Kidney epithelial cell (primary cell): ENCODE data around the gene KLF1. TPM values are rescaled to one million over a fixed set of nuclear protein-coding genes. Genes with fewer than 3 reads are reported as not detected.
A peak's percentile ranks its signal among the peaks of the same experiment; 100 is the strongest.

Experiments
- DNase-seq: peaks from one replicate; pipeline ENCODE4 v3.0.0-alpha.2; 2010; ENCODE audit warnings: low read depth
- H3K27me3 ChIP-seq: 2 replicates; pipeline ENCODE4 v1.6.0; 2011; ENCODE audit warnings: low read length; ENCODE audit not compliant: control insufficient read depth, insufficient read depth
- H3K36me3 ChIP-seq: 2 replicates; pipeline ENCODE4 v1.5.1; 2011; ENCODE audit warnings: low read length; ENCODE audit not compliant: control insufficient read depth, insufficient read depth
- H3K4me3 ChIP-seq: 2 replicates; pipeline ENCODE4 v1.5.1; 2011; ENCODE audit warnings: low read depth, mild to moderate bottlenecking, control low read depth, low read length
- CTCF ChIP-seq: IDR thresholded peaks from 2 replicates; pipeline ENCODE4 v1.5.1; 2011; ENCODE audit warnings: mild to moderate bottlenecking, moderate library complexity, low read length, control low read depth, inconsistent platforms; ENCODE audit not compliant: insufficient read depth, poor library complexity, severe bottlenecking
- total RNA-seq: library from RNA; depleted of rRNA; stranded (reverse); fragments of >200 nt; gene quantifications from 2 replicates; pipeline ENCODE4 v1.2.3, GENCODE V29; 2015

KLF1 gene
- total RNA-seq, 1 donor from 2014 or later, result not detected

GRCh38 chr19:12886651-12886968 is 391 bp downstream of the KLF1 start:
- no peak for DNase-seq
- H3K27me3 ChIP-seq, result peaks cover 35% of the 10 kb centered on the region
- H3K4me3 ChIP-seq, result no peak overlapping the region
- no peaks in the 10 kb centered on the region for H3K36me3 ChIP-seq
- no peak for TF ChIP-seq CTCF

GRCh38 chr19:12885749-12886650 is 1.0 kb downstream of the KLF1 start:
- Histone ChIP-seq H3K27me3 (peaks cover 35% of the 10 kb centered on the region), H3K4me3 (no peak overlapping the region)
- TF ChIP-seq CTCF, result no peak

GRCh38 chr19:12884926-12885748 is 1.9 kb downstream of the KLF1 start:
- no peak for DNase-seq
- Histone ChIP-seq H3K36me3 (no peaks in the 10 kb centered on the region), H3K4me3 (no peak overlapping the region), H3K27me3 (peaks cover 35% of the 10 kb centered on the region)
- peak; percentile 46 for TF ChIP-seq CTCF

More at GRCh38 chr19:12885749-12886650, 1.0 kb downstream of the KLF1 start:
- no peaks in the 10 kb centered on the region for H3K36me3 ChIP-seq
- no peak for DNase-seq

- no peak for DNase-seq
- peaks cover 35% of the 10 kb centered on the region for H3K27me3 ChIP-seq
- no peak overlapping the region for H3K4me3 ChIP-seq
- TF ChIP-seq CTCF, result no peak
- no peaks in the 10 kb centered on the region for H3K36me3 ChIP-seq
Measured at GRCh38 chr19:12884627-12884925, 2.4 kb downstream of the KLF1 start.

GRCh38 chr19:12884202-12884601 is 2.8 kb downstream of the KLF1 start:
- Histone ChIP-seq H3K4me3 (no peak overlapping the region), H3K36me3 (no peaks in the 10 kb centered on the region), H3K27me3 (peaks cover 35% of the 10 kb centered on the region)
- no peak for TF ChIP-seq CTCF
- DNase-seq, result no peak

- TF ChIP-seq CTCF, result no peak
- Histone ChIP-seq H3K4me3 (no peak overlapping the region), H3K27me3 (peaks cover 33% of the 10 kb centered on the region), H3K36me3 (no peaks in the 10 kb centered on the region)
- no peak for DNase-seq
Measured at GRCh38 chr19:12882589-12882988, 4.4 kb downstream of the KLF1 start.
